HG02840 (cell line): ENCODE results near the gene PAPPA2.
"Not testable (repeated sequence)": the region's sequence is repeated elsewhere in the genome, so short reads cannot be mapped to it uniquely, and the experiment has no call there.

Experiments
- ATAC-seq: cut with Tn5 transposase; IDR thresholded peaks from one replicate; pipeline ENCODE4 v1.9.1; 2021; ENCODE audit warnings: mild to moderate bottlenecking, moderate library complexity, moderate number of reproducible peaks; ENCODE audit not compliant: unreplicated experiment, low FRiP score

PAPPA2 gene

GRCh38 chr1:176595217-176595616, 132.2 kb downstream of the PAPPA2 start:
- ATAC-seq, result no peak

- ATAC-seq, result no peak
These were observed 138.4 kb downstream of the PAPPA2 start for GRCh38 chr1:176601348-176601747.

GRCh38 chr1:176602388-176603004, 139.5 kb downstream of the PAPPA2 start:
- no peak for ATAC-seq

- ATAC-seq, result no peak
These were observed 140.7 kb downstream of the PAPPA2 start for GRCh38 chr1:176603696-176604095.

GRCh38 chr1:176604461-176604860, 141.5 kb downstream of the PAPPA2 start:
- ATAC-seq, result no peak

GRCh38 chr1:176605176-176605575, 142.2 kb downstream of the PAPPA2 start:
- no peak for ATAC-seq

- no peak for ATAC-seq
These were observed 146.8 kb downstream of the PAPPA2 start for GRCh38 chr1:176609556-176610408.

GRCh38 chr1:176612791-176613190, 149.8 kb downstream of the PAPPA2 start:
- no peak for ATAC-seq

- no peak for ATAC-seq
These were observed 154.9 kb downstream of the PAPPA2 start for GRCh38 chr1:176617881-176618280.

- ATAC-seq, result no peak
These were observed 156.3 kb downstream of the PAPPA2 start for GRCh38 chr1:176619261-176619660.

GRCh38 chr1:176625365-176625764, 162.4 kb downstream of the PAPPA2 start:
- ATAC-seq, result no peak

- ATAC-seq, result no peak
These were observed 163.6 kb downstream of the PAPPA2 start for GRCh38 chr1:176626572-176627061.

GRCh38 chr1:176628775-176629174, 165.8 kb downstream of the PAPPA2 start:
- ATAC-seq, result no peak

GRCh38 chr1:176634733-176635132, 171.8 kb downstream of the PAPPA2 start:
- ATAC-seq, result not testable (repeated sequence)

GRCh38 chr1:176638713-176639526, 175.9 kb downstream of the PAPPA2 start:
- no peak for ATAC-seq

GRCh38 chr1:176643536-176643935, 180.6 kb downstream of the PAPPA2 start:
- no peak for ATAC-seq

GRCh38 chr1:176648556-176648955, 185.6 kb downstream of the PAPPA2 start:
- ATAC-seq, result no peak

- no peak for ATAC-seq
These were observed 193.5 kb downstream of the PAPPA2 start for GRCh38 chr1:176656257-176656995.

- ATAC-seq, result no peak
These were observed 206.8 kb downstream of the PAPPA2 start for GRCh38 chr1:176669782-176670181.

- no peak for ATAC-seq
These were observed 207.9 kb downstream of the PAPPA2 start for GRCh38 chr1:176670853-176671252.
